GM21786 (cell line): ENCODE results near the gene SLC2A4.

Experiments
- ATAC-seq: cut with Tn5 transposase; IDR thresholded peaks from one replicate; pipeline ENCODE4 v1.9.1; 2021; ENCODE audit not compliant: unreplicated experiment

Gene SLC2A4

DNA sequence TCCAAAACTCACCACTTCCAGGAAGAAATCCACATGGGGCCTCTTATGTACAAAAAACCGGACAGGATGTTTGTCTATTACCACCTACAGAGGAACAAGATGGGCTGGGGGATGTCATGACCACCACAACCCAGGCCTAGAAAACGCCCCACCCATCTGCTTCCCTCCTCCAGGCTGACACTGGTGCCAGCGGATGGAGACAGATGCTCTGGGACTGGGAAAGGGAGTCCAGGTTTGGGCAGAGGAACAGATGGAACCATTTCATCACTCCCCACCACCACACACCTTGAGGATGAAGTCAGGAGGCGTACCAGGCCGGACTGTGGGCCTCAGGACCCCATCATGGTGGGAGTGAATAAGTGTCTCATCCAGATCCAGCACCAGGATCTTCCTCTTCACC, 34.7 kb upstream of the SLC2A4 start:
- no peak for ATAC-seq

GRCh38 chr17:7248796-7249195, 32.7 kb upstream of the SLC2A4 start:
- no peak for ATAC-seq

DNA sequence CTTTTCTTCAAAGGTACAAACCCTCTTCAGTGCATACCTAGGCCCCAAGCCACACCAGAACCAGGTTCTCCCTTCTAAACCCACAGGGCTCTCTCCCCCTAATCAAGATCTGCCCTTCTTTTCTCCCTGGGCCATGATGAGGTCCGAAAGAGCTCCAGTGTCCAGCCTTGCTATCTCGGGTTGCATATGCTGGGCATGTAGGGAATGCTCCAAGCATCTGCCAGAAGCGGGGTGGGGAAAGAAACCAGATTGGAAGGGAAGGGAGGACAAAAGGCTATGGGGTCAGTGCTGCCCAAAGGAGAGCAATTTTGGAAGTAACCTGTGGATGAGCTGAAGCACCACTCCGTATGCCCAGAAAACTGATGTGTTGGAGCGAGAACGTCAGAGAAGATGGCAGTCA, 32.3 kb upstream of the SLC2A4 start:
- ATAC-seq: no peak

DNA sequence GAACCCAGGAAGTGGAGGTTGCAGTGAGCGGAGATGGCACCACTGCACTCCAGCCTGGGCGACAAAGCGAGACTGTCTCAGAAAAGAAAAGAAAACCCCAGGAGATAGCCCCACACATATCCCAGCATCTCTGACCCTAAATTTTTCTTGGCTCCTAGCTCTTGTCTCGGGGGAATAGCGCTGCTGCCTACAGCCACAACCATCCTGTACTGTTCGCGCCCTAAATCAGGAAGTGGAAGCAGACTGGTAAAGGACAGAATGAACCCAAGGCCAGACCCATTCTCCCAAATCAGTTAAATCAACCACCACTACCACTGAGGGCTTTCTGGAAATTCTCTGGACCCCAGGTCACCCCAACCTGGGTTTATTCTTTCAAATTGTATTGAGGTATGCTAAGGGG, 31.7 kb upstream of the SLC2A4 start:
- ATAC-seq: no peak

GRCh38 chr17:7250695-7251627, 30.6 kb upstream of the SLC2A4 start:
- ATAC-seq: no peak

- ATAC-seq: peak; percentile 87
Observed at GRCh38 chr17:7251661-7252175, 29.8 kb upstream of the SLC2A4 start, which contains the start of gene CTDNEP1. CTDNEP1 (minus strand) TSS chr17:7251734; CDS start chr17:7251296, 438 bp downstream.

DNA sequence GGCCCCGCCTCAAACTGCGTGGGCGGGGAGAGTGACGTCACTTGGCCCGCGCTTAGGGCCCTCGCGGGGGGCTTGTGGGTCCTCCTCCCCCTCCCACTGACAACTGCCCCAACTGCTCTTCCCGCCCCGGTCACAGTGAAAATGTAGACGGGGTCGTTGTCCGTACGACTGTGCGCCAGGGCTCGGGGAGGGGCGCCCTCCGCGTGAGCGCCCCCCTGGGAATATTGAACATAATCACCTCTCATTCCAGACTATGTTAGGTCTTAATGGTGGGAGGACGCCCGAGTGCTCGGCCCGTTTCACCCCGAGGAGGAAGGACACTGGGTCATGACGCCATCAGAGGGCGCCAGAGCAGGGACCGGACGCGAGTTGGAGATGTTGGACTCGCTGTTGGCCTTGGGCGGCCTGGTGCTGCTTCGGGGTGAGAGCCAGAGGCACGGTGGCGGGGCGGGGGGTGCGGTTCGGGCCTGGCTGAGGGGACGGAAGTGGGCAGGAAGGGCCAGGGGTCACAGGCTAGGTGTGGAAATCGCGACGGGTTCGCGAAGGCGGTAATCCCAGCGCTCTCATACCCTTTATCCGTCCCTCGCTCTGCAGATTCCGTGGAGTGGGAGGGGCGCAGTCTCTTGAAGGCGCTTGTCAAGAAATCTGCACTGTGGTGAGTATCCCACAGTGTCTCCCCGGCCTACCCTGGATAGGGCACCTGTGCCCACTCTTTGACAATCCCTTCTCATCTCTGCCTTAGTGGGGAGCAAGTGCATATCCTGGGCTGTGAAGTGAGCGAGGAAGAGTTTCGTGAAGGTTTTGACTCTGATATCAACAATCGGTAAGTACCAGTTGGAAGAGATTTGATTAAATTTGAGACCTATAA, 29.1 kb upstream of the SLC2A4 start, which contains the start of gene ELP5:
ELP5 (plus strand) TSS at position 40 of the 868 bp plus-strand sequence; CDS start at position 376, 336 bp downstream.
- peak; percentile 45 for ATAC-seq

GRCh38 chr17:7253082-7253481, 28.4 kb upstream of the SLC2A4 start:
- ATAC-seq: no peak

- ATAC-seq: no peak
Observed at GRCh38 chr17:7254511-7254910, 27.0 kb upstream of the SLC2A4 start.

- no peak for ATAC-seq
Observed at GRCh38 chr17:7256766-7257456, 24.6 kb upstream of the SLC2A4 start.

DNA sequence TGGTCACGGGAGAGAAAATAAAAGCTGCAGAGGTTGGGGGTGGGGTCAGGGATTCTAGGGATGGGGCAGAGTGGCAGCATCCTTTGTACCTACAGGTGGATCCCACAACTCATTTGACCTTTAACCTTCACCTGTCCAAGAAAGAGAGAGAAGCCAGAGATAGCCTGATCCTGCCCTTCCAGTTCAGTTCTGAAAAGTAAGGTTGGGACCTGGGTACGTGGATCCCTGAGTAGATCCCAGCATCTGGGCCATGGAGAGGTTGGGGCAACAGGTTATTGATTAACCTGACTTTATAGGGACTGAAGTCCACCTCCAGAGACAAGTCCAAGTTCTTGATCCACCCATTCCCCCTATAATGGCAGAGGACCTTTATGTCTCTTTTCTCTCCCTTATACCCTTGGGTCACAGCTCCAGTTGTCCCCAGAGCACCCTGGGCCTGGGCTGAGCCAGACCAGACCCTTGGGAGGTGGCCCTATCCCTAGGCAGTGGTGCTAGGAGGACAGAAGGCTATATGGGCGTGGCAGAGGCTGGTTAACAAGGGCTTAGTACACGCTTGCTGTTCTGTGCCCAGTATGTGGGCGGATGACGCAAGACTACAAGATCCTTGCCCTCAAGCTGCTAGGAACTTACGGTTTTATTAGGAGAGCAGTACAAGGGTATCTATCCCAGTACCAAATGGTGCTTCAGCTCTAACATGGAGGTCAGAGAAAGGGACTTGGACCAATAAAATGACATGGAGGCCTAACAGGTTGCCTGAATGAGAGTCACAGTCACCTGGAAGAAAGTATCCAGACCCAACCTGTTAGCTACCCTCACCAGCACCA, 22.6 kb upstream of the SLC2A4 start:
- no peak for ATAC-seq

- ATAC-seq: no peak
Observed at GRCh38 chr17:7259555-7259889, 22.0 kb upstream of the SLC2A4 start.

DNA sequence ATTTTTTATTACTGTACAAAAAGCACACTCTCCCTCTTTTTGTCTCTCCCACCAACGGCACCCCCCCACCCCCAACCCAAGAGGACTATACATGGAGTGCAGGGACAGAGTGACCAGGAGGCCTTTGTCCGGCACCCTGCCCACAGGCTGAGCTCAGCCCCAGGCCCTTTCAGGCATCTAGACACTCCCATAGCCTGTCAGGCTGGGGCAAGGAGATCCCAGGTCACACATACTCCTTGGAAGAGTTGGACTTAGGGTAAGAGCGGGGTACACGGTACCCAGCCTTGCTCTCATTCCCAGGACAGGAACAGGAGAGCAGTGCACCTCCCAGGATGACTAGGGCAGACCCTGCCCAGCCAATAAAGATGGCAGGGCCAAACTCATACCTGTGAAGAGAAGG, 21.4 kb upstream of the SLC2A4 start:
- ATAC-seq: no peak

GRCh38 chr17:7260651-7261378, 20.7 kb upstream of the SLC2A4 start:
- no peak for ATAC-seq

- no peak for ATAC-seq
Observed at GRCh38 chr17:7261379-7262191, 19.9 kb upstream of the SLC2A4 start.

DNA sequence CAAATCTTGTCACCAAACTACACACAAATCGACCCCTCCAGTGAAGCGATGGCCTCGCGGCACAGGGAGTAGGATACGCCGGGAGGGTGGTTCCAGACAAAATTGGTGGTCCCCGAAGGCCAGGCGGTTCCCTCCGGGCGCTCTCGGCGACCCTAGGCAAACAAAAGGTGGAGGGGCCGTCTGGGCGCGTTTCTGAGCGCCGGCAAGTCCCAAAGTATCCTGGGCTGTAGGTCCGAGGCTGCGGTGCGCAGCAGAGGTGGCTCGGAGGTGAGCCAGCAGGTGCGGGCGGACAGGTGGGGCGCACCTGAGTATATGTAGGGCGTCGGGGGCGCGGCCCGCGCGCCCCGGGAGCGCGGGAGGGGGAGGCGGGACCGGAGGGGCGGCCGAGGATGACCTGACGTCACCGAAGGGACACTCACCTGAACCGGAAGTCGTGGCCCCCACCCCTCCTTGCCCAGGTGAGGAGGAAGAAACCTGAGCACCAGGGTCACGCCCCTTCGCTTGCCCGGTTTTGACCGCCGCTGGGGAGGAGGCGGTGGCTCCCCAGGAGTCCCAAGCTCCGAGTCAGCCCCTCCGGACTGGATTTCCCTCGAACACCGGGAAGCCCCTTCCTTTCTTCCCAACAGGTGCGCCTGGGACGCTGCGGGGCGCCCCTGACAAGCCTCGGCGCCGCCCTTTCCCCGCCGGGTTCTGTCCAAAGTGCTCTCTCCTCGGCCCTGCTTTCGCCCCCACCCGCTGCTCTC, 19.2 kb upstream of the SLC2A4 start, which contains the start of gene CLDN7:
CLDN7 (minus strand) TSS at position 287 of the 743 bp plus-strand sequence. CDS start 435 bp downstream, outside the sequence.
- ATAC-seq: no peak

- no peak for ATAC-seq
Observed at GRCh38 chr17:7262935-7263800, 18.4 kb upstream of the SLC2A4 start.
